Astrocyte (in vitro differentiated cells and primary cell): ENCODE measurements around the gene GH2. TPM values are rescaled to one million over a fixed set of nuclear protein-coding genes. Genes with fewer than 3 reads are reported as not detected.
"Not testable (repeated sequence)": the region's sequence is repeated elsewhere in the genome, so short reads cannot be mapped to it uniquely, and the experiment has no call there.

Experiments
- DNase-seq: peaks from one replicate; pipeline ENCODE4 v3.0.0-alpha.2; 2010; ENCODE audit warnings: low read depth
- FAIRE-seq: peaks from 2 replicates; lab custom pipeline; 2011; peaks lifted over from hg19 to GRCh38; lab: Jason Lieb, UNC
- H2AFZ ChIP-seq: 2 replicates; pipeline ENCODE4 v1.6.0; 2012; ENCODE audit warnings: low read depth, low read length, inconsistent platforms
- H3K27ac ChIP-seq: 2 replicates; pipeline ENCODE4 v1.5.1; 2011; ENCODE audit warnings: low read depth, low read length, inconsistent platforms
- H3K27me3 ChIP-seq: 2 replicates; pipeline ENCODE4 v1.6.0; 2011; ENCODE audit warnings: low read length, inconsistent platforms; ENCODE audit not compliant: insufficient read depth
- H3K36me3 ChIP-seq: 2 replicates; pipeline ENCODE4 v1.5.1; 2011; ENCODE audit warnings: low read length, inconsistent platforms; ENCODE audit not compliant: insufficient read depth
- H3K4me1 ChIP-seq: 2 replicates; pipeline ENCODE4 v1.5.1; 2011; ENCODE audit warnings: low read length, inconsistent platforms; ENCODE audit not compliant: insufficient read depth
- H3K4me2 ChIP-seq: 2 replicates; pipeline ENCODE4 v1.6.0; 2012; ENCODE audit warnings: low read length, inconsistent platforms
- H3K4me3 ChIP-seq: 2 replicates; pipeline ENCODE4 v1.5.1; 2011; ENCODE audit warnings: low read depth, mild to moderate bottlenecking, low read length, inconsistent platforms; ENCODE audit not compliant: insufficient read depth
- H3K79me2 ChIP-seq: 2 replicates; pipeline ENCODE4 v1.6.0; 2012; ENCODE audit warnings: mild to moderate bottlenecking, low read length, inconsistent platforms; ENCODE audit not compliant: insufficient read depth
- H3K9ac ChIP-seq: 2 replicates; pipeline ENCODE4 v1.6.0; 2012; ENCODE audit warnings: mild to moderate bottlenecking, low read length, inconsistent platforms
- H3K9me3 ChIP-seq: 2 replicates; pipeline ENCODE4 v1.5.1; 2012; ENCODE audit warnings: low read depth, mild to moderate bottlenecking, low read length, inconsistent platforms; ENCODE audit not compliant: insufficient read depth
- H4K20me1 ChIP-seq: 2 replicates; pipeline ENCODE4 v1.6.0; 2012; ENCODE audit warnings: low read length, inconsistent platforms; ENCODE audit not compliant: insufficient read depth
- H3K27ac Mint-ChIP-seq: one replicate; pipeline ENCODE4 v1.8.0; 2021; ENCODE audit warnings: mild to moderate bottlenecking, mixed read lengths; ENCODE audit not compliant: unreplicated experiment
- H3K27me3 Mint-ChIP-seq: one replicate; pipeline ENCODE4 v1.8.0; 2021; ENCODE audit warnings: low read depth, mixed read lengths; ENCODE audit not compliant: unreplicated experiment
- H3K36me3 Mint-ChIP-seq: one replicate; pipeline ENCODE4 v1.8.0; 2021; ENCODE audit warnings: low read depth, mixed read lengths; ENCODE audit not compliant: unreplicated experiment
- H3K4me1 Mint-ChIP-seq: one replicate; pipeline ENCODE4 v1.8.0; 2021; ENCODE audit warnings: low read depth, mixed read lengths; ENCODE audit not compliant: unreplicated experiment
- H3K4me3 Mint-ChIP-seq: one replicate; pipeline ENCODE4 v1.8.0; 2021; ENCODE audit warnings: mild to moderate bottlenecking, moderate library complexity, mixed read lengths; ENCODE audit not compliant: unreplicated experiment
- H3K9me3 Mint-ChIP-seq: one replicate; pipeline ENCODE4 v1.8.0; 2021; ENCODE audit warnings: mild to moderate bottlenecking, mixed read lengths; ENCODE audit not compliant: unreplicated experiment
- EZH2 ChIP-seq: IDR thresholded peaks from 2 replicates; pipeline ENCODE4 v1.6.1; 2012; ENCODE audit warnings: mild to moderate bottlenecking, low read length, inconsistent platforms; ENCODE audit not compliant: insufficient read depth
- total RNA-seq: library from RNA; stranded (reverse); gene quantifications from 2 replicates; pipeline ENCODE4 v1.2.1, GENCODE V29; 2021
- TF ChIP-seq, protein P1 (sequence below): IDR thresholded peaks from 2 replicates; pipeline ENCODE4 v1.5.1; 2011; ENCODE audit warnings: low read depth, mild to moderate bottlenecking, inconsistent platforms, low read length, moderate library complexity; ENCODE audit not compliant: insufficient read depth

Gene GH2
- total RNA-seq, 1 donor from 2014 or later: not detected

DNA sequence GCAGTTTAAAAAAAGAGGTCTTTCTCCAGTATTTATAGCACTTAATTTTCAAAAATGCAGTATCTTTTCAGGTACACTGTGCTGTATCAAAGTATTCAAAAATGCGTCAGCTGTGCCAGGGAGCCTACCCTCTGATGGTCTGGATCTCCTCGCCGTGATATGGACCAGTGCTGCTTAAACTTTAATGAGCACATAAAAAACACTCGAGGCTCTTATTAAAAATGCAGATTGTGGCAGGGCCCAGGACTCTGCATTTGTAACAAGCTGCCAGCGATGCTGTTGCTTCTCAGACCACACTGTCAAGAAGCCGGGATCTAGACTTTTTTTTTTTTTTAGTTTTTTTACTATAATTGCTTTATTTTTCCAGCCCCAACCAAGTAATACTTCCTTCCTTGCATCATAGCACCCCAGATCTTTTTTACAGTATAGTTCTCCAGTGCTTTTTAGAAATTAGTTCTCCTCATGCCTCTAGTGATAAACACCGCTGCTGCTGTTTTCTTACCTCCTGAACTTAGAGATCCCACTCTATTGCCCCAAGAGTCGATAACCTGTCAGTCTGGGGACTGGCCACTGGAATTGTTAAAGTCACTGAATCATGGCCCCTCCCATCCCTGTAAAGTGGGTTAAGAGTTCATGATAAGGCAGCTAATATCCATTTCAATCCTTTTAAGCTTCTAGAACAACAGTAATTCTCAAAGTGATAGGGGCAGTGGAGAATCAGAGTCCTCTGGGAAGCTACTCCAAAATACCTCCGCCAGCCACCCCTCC, 37.6 kb downstream of the GH2 start:
- Histone ChIP-seq H3K4me3 (no peak overlapping the region), H3K4me2 (no peak overlapping the region), H3K27me3 (no peaks in the 10 kb centered on the region), H3K79me2 (peaks cover 30% of the 10 kb centered on the region), H3K36me3 (no peaks in the 10 kb centered on the region), H3K9me3 (no peaks in the 10 kb centered on the region), H2AFZ (no peak overlapping the region), H4K20me1 (peaks cover 28% of the 10 kb centered on the region), H3K9ac (no peak overlapping the region), H3K4me1 (peaks cover 18% of the 10 kb centered on the region), H3K27ac (no peak overlapping the region)
- Mint-ChIP-seq H3K9me3 (peaks cover 12% of the 10 kb centered on the region), H3K36me3 (no peaks in the 10 kb centered on the region), H3K27ac (no peak overlapping the region), H3K27me3 (peaks cover 3% of the 10 kb centered on the region), H3K4me3 (peak overlapping the region; percentile 83), H3K4me1 (peaks cover 7% of the 10 kb centered on the region)
- DNase-seq: no peak
- FAIRE-seq: no peak
- TF ChIP-seq, protein P1, sequence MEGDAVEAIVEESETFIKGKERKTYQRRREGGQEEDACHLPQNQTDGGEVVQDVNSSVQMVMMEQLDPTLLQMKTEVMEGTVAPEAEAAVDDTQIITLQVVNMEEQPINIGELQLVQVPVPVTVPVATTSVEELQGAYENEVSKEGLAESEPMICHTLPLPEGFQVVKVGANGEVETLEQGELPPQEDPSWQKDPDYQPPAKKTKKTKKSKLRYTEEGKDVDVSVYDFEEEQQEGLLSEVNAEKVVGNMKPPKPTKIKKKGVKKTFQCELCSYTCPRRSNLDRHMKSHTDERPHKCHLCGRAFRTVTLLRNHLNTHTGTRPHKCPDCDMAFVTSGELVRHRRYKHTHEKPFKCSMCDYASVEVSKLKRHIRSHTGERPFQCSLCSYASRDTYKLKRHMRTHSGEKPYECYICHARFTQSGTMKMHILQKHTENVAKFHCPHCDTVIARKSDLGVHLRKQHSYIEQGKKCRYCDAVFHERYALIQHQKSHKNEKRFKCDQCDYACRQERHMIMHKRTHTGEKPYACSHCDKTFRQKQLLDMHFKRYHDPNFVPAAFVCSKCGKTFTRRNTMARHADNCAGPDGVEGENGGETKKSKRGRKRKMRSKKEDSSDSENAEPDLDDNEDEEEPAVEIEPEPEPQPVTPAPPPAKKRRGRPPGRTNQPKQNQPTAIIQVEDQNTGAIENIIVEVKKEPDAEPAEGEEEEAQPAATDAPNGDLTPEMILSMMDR: no peak
- TF ChIP-seq EZH2: no peak

DNA sequence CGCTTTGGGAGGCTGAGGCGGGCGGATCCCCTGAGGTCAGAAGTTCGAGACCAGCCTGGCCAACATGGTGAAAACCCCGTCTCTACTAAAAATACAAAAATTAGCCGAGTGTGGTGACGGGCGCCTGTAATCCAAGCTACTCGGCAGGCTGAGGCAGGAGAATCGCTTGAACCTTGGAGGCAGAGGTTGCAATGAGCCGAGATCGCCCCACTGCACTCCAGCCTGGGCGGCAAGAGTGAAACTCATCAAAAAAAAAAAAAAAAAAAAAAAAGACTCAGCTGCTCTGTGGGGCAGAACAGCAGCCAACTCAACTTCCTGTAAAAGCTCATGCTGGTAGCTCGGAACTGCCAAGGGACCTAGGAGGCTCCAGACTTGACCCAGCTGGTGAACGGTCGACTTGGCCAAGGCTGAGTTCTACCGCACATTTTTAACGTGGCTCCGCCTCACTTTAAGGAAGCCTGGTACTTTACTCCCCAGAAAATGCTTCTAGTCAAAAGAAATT, 38.3 kb downstream of the GH2 start:
- Histone ChIP-seq H2AFZ (peak overlapping the region; percentile 76), H3K4me3 (peak overlapping the region; percentile 68), H4K20me1 (peaks cover 34% of the 10 kb centered on the region), H3K9ac (peak overlapping the region; percentile 92), H3K4me1 (peaks cover 14% of the 10 kb centered on the region), H3K4me2 (peak overlapping the region; percentile 100), H3K79me2 (peaks cover 37% of the 10 kb centered on the region)
- not testable (repeated sequence) for H3K27me3 Mint-ChIP-seq, FAIRE-seq, H3K9me3 ChIP-seq, H3K36me3 ChIP-seq, H3K27ac ChIP-seq, H3K9me3 Mint-ChIP-seq, H3K4me1 Mint-ChIP-seq, H3K36me3 Mint-ChIP-seq, H3K27me3 ChIP-seq
- Mint-ChIP-seq H3K4me3 (peak overlapping the region; percentile 83), H3K27ac (peak overlapping the region; percentile 27)
- peak; percentile 53 for DNase-seq

DNA sequence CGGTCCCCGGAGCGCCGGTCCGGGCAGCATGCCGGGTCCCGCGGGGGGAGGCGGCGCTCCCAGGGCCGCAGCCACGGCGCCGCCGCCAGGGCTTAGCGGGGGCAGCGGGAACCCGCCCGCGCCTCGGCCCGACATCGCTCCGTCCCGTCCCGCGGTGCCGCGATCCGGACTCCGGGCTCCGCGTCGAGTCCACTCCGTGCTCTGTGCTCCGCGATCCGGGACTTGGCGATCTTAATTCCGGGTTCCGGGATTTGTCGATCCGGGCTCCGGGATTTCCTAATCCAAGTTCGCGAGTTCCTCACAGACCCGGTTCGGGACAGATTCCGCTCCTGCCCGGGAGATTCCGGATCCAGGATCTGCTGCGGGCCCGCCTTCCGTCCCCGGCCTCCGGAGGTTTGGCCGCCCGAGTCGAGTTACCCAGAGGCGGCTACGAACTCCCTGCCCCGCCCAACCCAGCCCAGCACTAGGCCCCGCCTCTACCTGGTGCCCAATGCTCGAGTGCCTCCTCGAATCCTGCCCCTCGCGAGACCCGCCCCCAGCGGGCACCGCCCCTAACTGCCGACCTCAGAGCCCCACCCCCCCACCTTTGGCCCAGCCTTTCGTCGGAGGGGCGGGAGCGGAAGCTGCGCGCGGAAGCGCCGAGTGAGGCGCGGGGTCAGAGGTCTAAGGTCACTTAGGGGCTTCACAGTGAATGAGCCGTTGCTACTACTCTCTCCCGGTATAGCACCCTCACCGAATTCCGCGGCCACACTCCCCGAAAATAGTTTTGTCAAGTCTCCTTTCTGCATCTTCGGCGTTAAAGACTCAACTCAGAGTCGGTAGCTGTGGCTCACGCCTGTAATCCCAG, 39.0 kb downstream of the GH2 start, which contains the start of gene SMARCD2:
Gene SMARCD2, minus strand, starts transcription at position 146 of the 847 bp plus-strand sequence. Its CDS starts 11 bp downstream, at position 135.
- Histone ChIP-seq H3K4me3 (peak within 1 kb of the TSS; percentile 88), H3K79me2 (peaks cover 43% of the 10 kb centered on the region), H3K9ac (peak within 1 kb of the TSS; percentile 92), H3K36me3 (no peaks in the 10 kb centered on the region), H3K4me2 (peak within 1 kb of the TSS; percentile 100), H3K4me1 (peaks cover 14% of the 10 kb centered on the region), H3K9me3 (no peaks in the 10 kb centered on the region), H4K20me1 (peaks cover 41% of the 10 kb centered on the region), H2AFZ (peak within 1 kb of the TSS; percentile 76), H3K27me3 (no peaks in the 10 kb centered on the region), H3K27ac (peak within 1 kb of the TSS; percentile 60)
- peaks cover 7% of the 10 kb centered on the region for H3K4me1 Mint-ChIP-seq
- H3K4me3 Mint-ChIP-seq: peak within 1 kb of the TSS; percentile 94
- H3K27me3 Mint-ChIP-seq: no peaks in the 10 kb centered on the region
- H3K9me3 Mint-ChIP-seq: peaks cover under 1% of the 10 kb centered on the region
- FAIRE-seq: no peak
- DNase-seq: peak; percentile 99
- TF ChIP-seq, protein P1: no peak
- no peak for TF ChIP-seq EZH2
- no peaks in the 10 kb centered on the region for H3K36me3 Mint-ChIP-seq
- H3K27ac Mint-ChIP-seq: peak within 1 kb of the TSS; percentile 89
